IPS-18c (cell line): Measurements from ENCODE around the gene SPATA2L.
"Not testable (repeated sequence)": the region's sequence is repeated elsewhere in the genome, so short reads cannot be mapped to it uniquely, and the experiment has no call there.

Source experiments
- H3K4me3 ChIP-seq: 2 replicates; pipeline ENCODE4 v1.7.0; 2013; ENCODE audit warnings: low read depth, mild to moderate bottlenecking, low read length, moderate library complexity; ENCODE audit not compliant: insufficient read depth
- H3K9me3 ChIP-seq: one replicate; pipeline ENCODE4 v1.6.1; 2013; ENCODE audit warnings: mild to moderate bottlenecking, low read length, moderate library complexity; ENCODE audit not compliant: control insufficient read depth, insufficient read depth

SPATA2L gene

GRCh38 chr16:89685916-89686315 lies 15.6 kb downstream of the SPATA2L start:
- Histone ChIP-seq H3K4me3 (no peak overlapping the region), H3K9me3 (peaks cover 2% of the 10 kb centered on the region)

- H3K4me3 ChIP-seq = no peak overlapping the region
- peaks cover 6% of the 10 kb centered on the region for H3K9me3 ChIP-seq
Observed at GRCh38 chr16:89678258-89678657, 23.2 kb downstream of the SPATA2L start.

GRCh38 chr16:89672177-89672941 lies 29.1 kb downstream of the SPATA2L start:
- Histone ChIP-seq H3K9me3 (peaks cover 3% of the 10 kb centered on the region), H3K4me3 (no peak overlapping the region)

- H3K9me3 ChIP-seq, H3K4me3 ChIP-seq: not testable (repeated sequence)
Observed at GRCh38 chr16:89671565-89671964, 29.9 kb downstream of the SPATA2L start.

DNA sequence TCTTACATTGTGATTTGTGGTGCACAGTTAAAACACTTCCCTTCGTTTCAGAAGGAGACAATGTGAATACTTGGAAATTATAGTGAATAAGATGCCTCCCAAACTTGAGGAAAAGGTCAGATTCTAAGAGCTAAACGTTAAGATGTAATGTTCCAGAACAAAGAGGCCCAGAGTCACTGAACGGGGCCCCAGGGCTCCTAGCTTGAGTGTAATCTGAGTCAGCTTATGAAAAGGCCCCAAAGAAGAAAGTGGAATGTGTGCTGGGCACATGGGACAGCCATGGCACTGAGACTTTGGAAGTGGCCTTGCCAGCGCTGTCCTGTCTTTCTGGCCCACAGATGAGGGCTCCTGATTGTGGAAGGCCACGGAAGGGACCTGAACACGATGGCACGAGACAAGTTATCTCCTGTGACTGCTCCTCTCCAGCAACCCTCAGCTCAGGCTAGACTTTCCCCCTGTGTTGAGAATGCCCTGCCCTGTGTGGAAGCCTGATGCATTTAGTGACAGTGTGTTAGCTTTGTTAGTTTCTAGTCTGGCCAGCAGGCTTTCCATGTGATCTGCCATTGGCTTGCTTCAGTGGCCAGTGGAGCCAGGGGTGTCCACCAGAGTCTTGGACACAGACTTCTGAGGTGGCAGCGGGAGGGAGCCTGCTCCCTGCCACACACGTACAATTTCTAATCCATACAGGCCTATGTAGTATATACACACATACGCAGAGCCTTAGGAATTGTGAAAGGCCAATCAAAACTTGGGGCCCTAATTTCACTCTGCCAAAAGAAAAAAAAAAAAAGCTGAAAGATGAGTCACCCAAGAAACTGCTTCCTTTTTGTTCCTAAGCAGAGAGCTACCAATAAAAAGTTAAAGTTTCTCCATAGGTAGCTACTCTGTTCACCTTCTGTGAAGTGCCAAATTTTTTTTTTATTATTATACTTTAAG lies 30.7 kb downstream of the SPATA2L start:
- Histone ChIP-seq H3K4me3 (no peak overlapping the region), H3K9me3 (peaks cover 2% of the 10 kb centered on the region)

DNA sequence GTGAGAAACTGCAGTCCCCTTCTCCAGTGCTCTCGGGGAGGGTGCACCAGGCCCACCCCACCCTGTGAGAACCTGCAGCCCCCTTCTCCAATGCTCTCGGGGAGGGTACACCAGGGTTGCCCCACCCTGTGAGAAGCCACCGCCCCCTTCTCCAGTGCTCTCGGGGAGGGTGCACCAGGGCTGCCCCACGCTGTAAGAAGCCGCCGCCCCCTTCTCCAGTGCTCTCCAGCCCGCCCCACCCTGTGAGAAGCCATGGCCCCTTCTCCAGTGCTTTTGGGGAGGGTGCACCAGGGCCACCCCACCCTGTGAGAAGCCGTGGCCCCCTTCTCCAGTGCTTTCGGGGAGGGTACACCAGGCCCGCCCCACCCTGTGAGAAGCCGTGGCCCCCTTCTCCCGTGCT lies 31.8 kb downstream of the SPATA2L start:
- Histone ChIP-seq H3K4me3 (no peak overlapping the region), H3K9me3 (peaks cover 2% of the 10 kb centered on the region)

- Histone ChIP-seq H3K4me3 (no peak overlapping the region), H3K9me3 (peaks cover 2% of the 10 kb centered on the region)
Observed at GRCh38 chr16:89668790-89669158, 32.7 kb downstream of the SPATA2L start.

- Histone ChIP-seq H3K9me3 (peaks cover 2% of the 10 kb centered on the region), H3K4me3 (no peak overlapping the region)
Observed at GRCh38 chr16:89667633-89668032, 33.9 kb downstream of the SPATA2L start.

DNA sequence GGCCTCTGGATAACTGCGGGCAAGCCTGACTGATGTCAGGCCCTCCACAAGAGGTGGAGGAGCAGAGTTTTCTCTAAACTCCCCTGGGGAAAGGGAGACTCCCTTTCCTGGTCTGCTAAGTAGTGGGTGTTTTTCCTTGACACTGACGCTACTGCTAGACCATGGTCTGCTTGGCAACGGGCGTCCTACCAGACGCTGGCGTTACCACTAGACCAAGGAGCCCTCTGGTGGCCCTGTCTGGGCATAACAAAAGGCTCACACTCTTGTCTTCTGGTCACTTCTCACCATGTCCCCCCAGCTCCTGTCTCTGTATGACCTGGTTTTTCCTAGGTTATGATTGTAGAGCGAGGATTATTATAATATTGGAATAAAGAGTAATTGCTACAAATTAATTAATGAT lies 34.5 kb downstream of the SPATA2L start:
- H3K4me3 ChIP-seq, H3K9me3 ChIP-seq: not testable (repeated sequence)

DNA sequence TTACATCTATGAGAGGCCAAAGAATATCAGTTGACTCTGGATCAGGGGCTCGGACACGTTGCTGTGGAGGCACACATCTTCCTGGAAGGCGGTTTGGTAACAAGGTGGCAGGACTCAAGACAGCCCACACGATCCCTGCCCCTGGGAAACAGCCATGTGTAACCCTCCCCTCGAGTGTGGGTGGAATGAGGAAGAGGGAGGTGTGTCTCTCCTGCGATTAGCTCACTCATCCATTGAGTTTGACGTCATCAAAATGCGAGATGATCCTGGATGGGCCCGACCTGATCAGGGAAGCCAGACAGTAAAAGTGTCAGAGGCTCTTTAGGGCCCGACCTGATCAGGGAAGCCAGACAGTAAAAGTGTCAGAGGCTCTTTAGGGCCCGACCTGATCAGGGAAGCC lies 37.3 kb downstream of the SPATA2L start:
- not testable (repeated sequence) for H3K4me3 ChIP-seq, H3K9me3 ChIP-seq

- no peak overlapping the region for H3K4me3 ChIP-seq
- H3K9me3 ChIP-seq = no peaks in the 10 kb centered on the region
Observed at GRCh38 chr16:89661215-89661614, 40.3 kb downstream of the SPATA2L start.

GRCh38 chr16:89660146-89660545 lies 41.4 kb downstream of the SPATA2L start:
- H3K4me3 ChIP-seq = no peak overlapping the region
- H3K9me3 ChIP-seq = no peaks in the 10 kb centered on the region

DNA sequence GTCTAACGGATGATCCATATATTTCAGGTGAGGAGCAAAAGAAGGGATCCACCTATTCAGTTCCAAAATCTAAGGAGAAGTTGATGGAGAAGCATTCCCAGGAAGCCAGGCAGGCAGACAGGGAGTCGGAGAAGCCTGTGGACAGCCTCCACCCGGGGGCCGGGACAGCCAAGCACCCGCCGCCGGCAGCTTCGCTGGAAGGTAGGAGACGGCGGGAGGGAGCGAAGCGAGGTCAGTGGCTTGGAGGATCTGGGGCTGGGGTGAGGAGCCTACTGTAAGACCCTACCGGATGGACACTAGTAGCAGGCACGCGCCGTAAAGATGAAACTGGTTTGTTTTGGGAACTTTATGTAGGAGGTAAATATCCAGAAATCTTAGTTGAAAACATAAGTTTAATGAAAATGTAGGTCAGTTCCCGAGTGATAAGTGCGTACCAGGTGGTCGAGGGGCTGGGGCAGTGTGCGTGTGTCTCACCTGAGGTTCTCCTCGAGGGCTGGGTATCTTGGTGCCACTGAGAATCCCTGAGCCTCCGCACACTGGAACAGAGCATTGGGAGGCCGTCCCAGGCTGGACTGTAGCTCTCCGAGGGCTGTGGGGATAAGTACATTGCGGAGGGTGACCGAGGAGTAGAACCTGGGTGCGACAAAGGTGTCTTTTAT lies 43.2 kb downstream of the SPATA2L start:
- Histone ChIP-seq H3K9me3 (no peaks in the 10 kb centered on the region), H3K4me3 (peak overlapping the region; percentile 89)

GRCh38 chr16:89657442-89658220 lies 43.9 kb downstream of the SPATA2L start, which contains the start of the genes CHMP1A and SPATA33:
CHMP1A (minus strand) TSS chr16:89657708; CDS start chr16:89657588, 120 bp downstream.
SPATA33 (plus strand) TSS chr16:89657836; CDS start chr16:89657912, 76 bp downstream.
- H3K4me3 ChIP-seq = peak within 1 kb of the TSS; percentile 89
- H3K9me3 ChIP-seq = no peaks in the 10 kb centered on the region

- peak overlapping the region; percentile 89 for H3K4me3 ChIP-seq
- no peaks in the 10 kb centered on the region for H3K9me3 ChIP-seq
Observed at GRCh38 chr16:89656435-89657121, 44.9 kb downstream of the SPATA2L start.

DNA sequence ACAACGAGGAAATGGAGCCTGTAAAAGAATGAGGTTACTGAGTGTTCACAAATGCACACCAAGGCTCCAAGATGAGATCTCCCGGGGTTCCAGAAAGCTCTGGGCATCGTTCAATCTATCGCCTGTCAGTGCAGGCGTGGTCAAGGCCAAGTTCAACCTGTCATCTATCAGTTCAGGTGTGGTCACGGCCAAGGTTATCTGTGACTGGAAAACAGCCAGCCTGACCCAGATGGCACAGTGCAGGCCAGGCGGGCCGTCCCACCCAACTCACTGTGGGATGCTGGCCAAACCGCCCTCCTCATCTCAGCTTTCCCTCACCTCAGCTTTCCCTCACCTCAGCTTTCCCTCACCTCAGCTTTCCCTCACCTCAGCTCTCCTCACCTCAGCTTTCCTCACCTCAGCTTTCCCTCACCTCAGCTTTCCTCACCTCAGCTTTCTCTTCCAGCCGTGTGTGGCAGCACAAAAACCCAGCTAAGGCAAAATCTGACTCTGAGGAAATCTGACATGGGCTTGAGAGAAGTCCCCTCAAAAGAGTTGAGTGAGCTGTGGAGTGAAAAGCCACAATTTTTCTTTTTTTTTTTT lies 46.4 kb downstream of the SPATA2L start:
- H3K9me3 ChIP-seq = no peaks in the 10 kb centered on the region
- H3K4me3 ChIP-seq = no peak overlapping the region
